Activated T-helper 17 cell treated with anti-CD3 and anti-CD28 coated beads, Interleukin-2, amount 50 U/mL, for 72 hours (primary cell): ENCODE data around the gene PTCHD4. TPM values are rescaled to one million over a fixed set of nuclear protein-coding genes. Genes with fewer than 3 reads are reported as not detected.
A peak's percentile ranks its signal among the peaks of the same experiment; 100 is the strongest.
"Not testable (repeated sequence)": the region's sequence is repeated elsewhere in the genome, so short reads cannot be mapped to it uniquely, and the experiment has no call there.

Experiments
- ATAC-seq: fragments of 150-1000 bp; cut with Tn5 transposase; replicated peaks from 2 replicates; pipeline ENCODE4 v1.10.0; 2021; ENCODE audit warnings: mild to moderate bottlenecking, moderate library complexity
- H3K27ac Mint-ChIP-seq: one replicate; pipeline ENCODE4 v1.8.0; 2022; ENCODE audit warnings: mixed read lengths
- H3K27me3 Mint-ChIP-seq: one replicate; pipeline ENCODE4 v1.8.0; 2022; ENCODE audit warnings: mixed read lengths
- H3K36me3 Mint-ChIP-seq: one replicate; pipeline ENCODE4 v1.8.0; 2022; ENCODE audit warnings: low read depth, mild to moderate bottlenecking, mixed read lengths
- H3K4me1 Mint-ChIP-seq: one replicate; pipeline ENCODE4 v1.8.0; 2022; ENCODE audit warnings: mixed read lengths
- H3K4me3 Mint-ChIP-seq: one replicate; pipeline ENCODE4 v1.8.0; 2022; ENCODE audit warnings: mild to moderate bottlenecking, mixed read lengths
- H3K9me3 Mint-ChIP-seq: one replicate; pipeline ENCODE4 v1.8.0; 2022; ENCODE audit warnings: mixed read lengths
- total RNA-seq, 2 donors: library from RNA; stranded (reverse); gene quantifications; one replicate each; pipeline ENCODE4 v1.2.3, GENCODE V29; 2022

The PTCHD4 gene
- total RNA-seq: not detected

- Mint-ChIP-seq H3K9me3 (no peaks in the 10 kb centered on the region), H3K27ac (peak within 1 kb of the TSS; percentile 32), H3K27me3 (no peaks in the 10 kb centered on the region), H3K4me1 (no peaks in the 10 kb centered on the region), H3K36me3 (no peaks in the 10 kb centered on the region), H3K4me3 (no peak within 1 kb of the TSS)
- no peak for ATAC-seq
Observed at GRCh38 chr6:48111143-48111506, at the start of gene PTCHD4. PTCHD4 (minus strand) TSS chr6:48111197; CDS start chr6:48068957, 42,240 bp downstream.

GRCh38 chr6:48151142-48151541, 40.1 kb upstream of the PTCHD4 start:
- Mint-ChIP-seq H3K4me1 (no peaks in the 10 kb centered on the region), H3K27me3 (no peaks in the 10 kb centered on the region), H3K4me3 (no peak overlapping the region), H3K27ac (no peak overlapping the region), H3K9me3 (peaks cover 24% of the 10 kb centered on the region), H3K36me3 (no peaks in the 10 kb centered on the region)
- no peak for ATAC-seq

GRCh38 chr6:48150701-48151100, 39.7 kb upstream of the PTCHD4 start:
- Mint-ChIP-seq H3K27ac (no peak overlapping the region), H3K36me3 (no peaks in the 10 kb centered on the region), H3K4me3 (no peak overlapping the region), H3K4me1 (no peaks in the 10 kb centered on the region), H3K9me3 (peaks cover 24% of the 10 kb centered on the region), H3K27me3 (no peaks in the 10 kb centered on the region)
- ATAC-seq: no peak

GRCh38 chr6:48147051-48147450, 36.1 kb upstream of the PTCHD4 start:
- no peaks in the 10 kb centered on the region for H3K27me3 Mint-ChIP-seq
- ATAC-seq: no peak
- H3K9me3 Mint-ChIP-seq: peaks cover 12% of the 10 kb centered on the region
- no peaks in the 10 kb centered on the region for H3K36me3 Mint-ChIP-seq
- no peaks in the 10 kb centered on the region for H3K4me1 Mint-ChIP-seq
- no peak overlapping the region for H3K4me3 Mint-ChIP-seq
- H3K27ac Mint-ChIP-seq: no peak overlapping the region

GRCh38 chr6:48144021-48144420, 33.0 kb upstream of the PTCHD4 start:
- Mint-ChIP-seq H3K27ac (no peak overlapping the region), H3K27me3 (no peaks in the 10 kb centered on the region), H3K4me3 (no peak overlapping the region), H3K36me3 (no peaks in the 10 kb centered on the region), H3K4me1 (no peaks in the 10 kb centered on the region), H3K9me3 (no peaks in the 10 kb centered on the region)
- no peak for ATAC-seq

- ATAC-seq: no peak
- no peaks in the 10 kb centered on the region for H3K27me3 Mint-ChIP-seq
- H3K27ac Mint-ChIP-seq: no peak overlapping the region
- no peak overlapping the region for H3K4me3 Mint-ChIP-seq
- H3K9me3 Mint-ChIP-seq: no peaks in the 10 kb centered on the region
- no peaks in the 10 kb centered on the region for H3K4me1 Mint-ChIP-seq
- no peaks in the 10 kb centered on the region for H3K36me3 Mint-ChIP-seq
Observed at GRCh38 chr6:48141975-48142374, 31.0 kb upstream of the PTCHD4 start.

- Mint-ChIP-seq H3K27ac (no peak overlapping the region), H3K9me3 (no peaks in the 10 kb centered on the region), H3K4me3 (no peak overlapping the region), H3K4me1 (no peaks in the 10 kb centered on the region), H3K36me3 (no peaks in the 10 kb centered on the region), H3K27me3 (no peaks in the 10 kb centered on the region)
- no peak for ATAC-seq
Observed at GRCh38 chr6:48139818-48140614, 29.0 kb upstream of the PTCHD4 start.

- ATAC-seq: no peak
- Mint-ChIP-seq H3K4me1 (no peaks in the 10 kb centered on the region), H3K4me3 (no peak overlapping the region), H3K9me3 (no peaks in the 10 kb centered on the region), H3K27me3 (no peaks in the 10 kb centered on the region), H3K27ac (no peak overlapping the region), H3K36me3 (no peaks in the 10 kb centered on the region)
Observed at GRCh38 chr6:48136856-48137255, 25.9 kb upstream of the PTCHD4 start.

- Mint-ChIP-seq H3K4me1 (no peaks in the 10 kb centered on the region), H3K36me3 (no peaks in the 10 kb centered on the region), H3K9me3 (no peaks in the 10 kb centered on the region), H3K4me3 (no peak overlapping the region), H3K27ac (no peak overlapping the region), H3K27me3 (no peaks in the 10 kb centered on the region)
- ATAC-seq: no peak
Observed at GRCh38 chr6:48135323-48136084, 24.5 kb upstream of the PTCHD4 start.

GRCh38 chr6:48134246-48134645, 23.2 kb upstream of the PTCHD4 start:
- H3K27me3 Mint-ChIP-seq: no peaks in the 10 kb centered on the region
- H3K4me3 Mint-ChIP-seq: no peak overlapping the region
- H3K27ac Mint-ChIP-seq: no peak overlapping the region
- no peaks in the 10 kb centered on the region for H3K4me1 Mint-ChIP-seq
- ATAC-seq: no peak
- H3K36me3 Mint-ChIP-seq: no peaks in the 10 kb centered on the region
- no peaks in the 10 kb centered on the region for H3K9me3 Mint-ChIP-seq

- ATAC-seq: no peak
- no peaks in the 10 kb centered on the region for H3K4me1 Mint-ChIP-seq
- H3K27ac Mint-ChIP-seq: no peak overlapping the region
- H3K4me3 Mint-ChIP-seq: no peak overlapping the region
- no peaks in the 10 kb centered on the region for H3K36me3 Mint-ChIP-seq
- H3K9me3 Mint-ChIP-seq: no peaks in the 10 kb centered on the region
- no peaks in the 10 kb centered on the region for H3K27me3 Mint-ChIP-seq
Observed at GRCh38 chr6:48123601-48124000, 12.6 kb upstream of the PTCHD4 start.

GRCh38 chr6:48121983-48122749, 11.2 kb upstream of the PTCHD4 start:
- H3K27ac Mint-ChIP-seq, ATAC-seq, H3K9me3 Mint-ChIP-seq, H3K4me1 Mint-ChIP-seq, H3K4me3 Mint-ChIP-seq, H3K36me3 Mint-ChIP-seq, H3K27me3 Mint-ChIP-seq: not testable (repeated sequence)

- no peak overlapping the region for H3K4me3 Mint-ChIP-seq
- H3K27ac Mint-ChIP-seq: no peak overlapping the region
- H3K9me3 Mint-ChIP-seq: no peaks in the 10 kb centered on the region
- no peaks in the 10 kb centered on the region for H3K36me3 Mint-ChIP-seq
- no peaks in the 10 kb centered on the region for H3K4me1 Mint-ChIP-seq
- no peaks in the 10 kb centered on the region for H3K27me3 Mint-ChIP-seq
- no peak for ATAC-seq
Observed at GRCh38 chr6:48116699-48117645, 6.0 kb upstream of the PTCHD4 start.

- H3K36me3 Mint-ChIP-seq: no peaks in the 10 kb centered on the region
- no peak for ATAC-seq
- no peaks in the 10 kb centered on the region for H3K4me1 Mint-ChIP-seq
- H3K27me3 Mint-ChIP-seq: no peaks in the 10 kb centered on the region
- H3K27ac Mint-ChIP-seq: no peak overlapping the region
- H3K9me3 Mint-ChIP-seq: no peaks in the 10 kb centered on the region
- no peak overlapping the region for H3K4me3 Mint-ChIP-seq
Observed at GRCh38 chr6:48113130-48113529, 2.1 kb upstream of the PTCHD4 start.
